HK-2 (cell line): Measurements from ENCODE around the gene NECTIN4.
A peak's percentile ranks its signal among the peaks of the same experiment; 100 is the strongest.
"Not testable (repeated sequence)": the region's sequence is repeated elsewhere in the genome, so short reads cannot be mapped to it uniquely, and the experiment has no call there.

Experiments
- DNase-seq: peaks from one replicate; pipeline ENCODE4 v3.0.0-alpha.2; 2018; ENCODE audit not compliant: unreplicated experiment

Gene NECTIN4

GRCh38 chr1:161082996-161083747 is 6.2 kb downstream of the NECTIN4 start:
- peak; percentile 83 for DNase-seq

- no peak for DNase-seq
Measured at GRCh38 chr1:161082483-161082882, 6.9 kb downstream of the NECTIN4 start.

DNA sequence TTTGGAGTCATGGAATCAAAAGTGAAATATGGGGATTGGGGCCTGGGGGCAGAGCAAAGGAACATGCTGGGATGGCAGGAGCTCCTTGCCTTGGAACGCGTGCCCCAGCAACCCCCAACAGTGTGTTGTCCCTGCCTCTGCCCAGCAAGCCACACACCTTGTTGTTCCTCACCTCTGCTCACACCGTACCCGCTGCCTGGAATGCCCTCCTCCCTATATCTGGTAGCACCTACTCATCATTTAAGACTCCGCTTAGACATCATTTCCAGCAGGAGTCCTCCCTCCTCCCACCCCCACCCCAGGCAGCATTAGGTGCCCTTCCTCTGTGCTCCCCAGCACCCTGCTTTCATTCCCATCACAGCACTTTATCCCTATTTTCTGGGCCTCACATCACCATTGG is 7.8 kb downstream of the NECTIN4 start:
- DNase-seq, result no peak

- no peak for DNase-seq
Measured at GRCh38 chr1:161080441-161081405, 8.6 kb downstream of the NECTIN4 start.

GRCh38 chr1:161079436-161080110 is 9.8 kb downstream of the NECTIN4 start:
- DNase-seq, result no peak

GRCh38 chr1:161077426-161077825 is 11.9 kb downstream of the NECTIN4 start:
- DNase-seq, result no peak

DNA sequence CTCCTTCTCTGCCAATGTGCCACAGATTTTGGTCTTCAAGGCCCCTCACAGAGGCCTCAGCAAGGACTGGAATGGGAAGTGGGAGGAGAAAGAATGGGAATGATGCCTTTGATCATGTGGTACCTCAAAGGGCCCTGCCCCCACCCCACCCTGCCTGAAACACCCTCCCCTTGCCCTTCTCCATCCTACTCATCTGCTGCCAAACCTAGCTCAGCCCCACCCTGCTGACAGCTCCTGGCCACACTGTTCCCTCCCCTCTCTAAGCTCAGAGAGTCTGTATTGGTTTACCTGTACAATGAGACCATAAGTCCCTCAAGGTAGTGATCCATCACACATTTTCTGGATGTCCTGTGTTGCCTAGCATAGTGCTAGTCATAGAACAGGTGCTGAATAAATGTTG is 12.9 kb downstream of the NECTIN4 start:
- DNase-seq, result no peak

DNA sequence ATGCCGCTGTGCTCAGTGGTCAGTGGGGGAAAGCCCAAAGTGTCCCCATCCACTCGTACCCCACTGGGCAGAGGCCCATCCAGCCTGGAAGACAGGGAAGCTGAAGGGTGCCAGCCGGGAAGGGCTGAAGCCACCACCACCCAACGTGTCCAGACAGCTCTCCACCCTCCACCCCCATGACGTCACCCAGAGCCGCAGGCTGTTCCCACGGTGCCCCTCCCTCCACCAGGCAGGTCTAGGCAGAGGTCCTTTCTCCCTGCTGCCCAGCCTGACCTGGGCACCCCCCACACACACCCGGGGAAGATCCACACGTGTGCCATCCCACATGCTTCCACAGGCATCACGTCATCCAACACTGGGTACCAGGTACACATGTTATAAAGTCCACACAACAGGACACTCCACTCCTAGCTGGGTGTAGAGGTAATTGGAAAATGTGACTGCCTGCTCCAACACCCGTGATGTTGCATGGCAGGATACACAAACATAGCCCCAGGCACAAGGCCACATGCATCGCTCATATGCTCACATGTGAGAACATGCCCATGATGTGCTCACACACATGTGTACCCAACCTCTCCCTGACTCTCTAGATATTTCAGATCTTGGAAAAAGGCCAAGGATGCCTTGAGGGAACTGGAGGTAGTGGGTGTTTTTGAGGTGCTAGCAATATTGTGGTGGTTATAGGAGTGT is 14.5 kb downstream of the NECTIN4 start:
- no peak for DNase-seq

GRCh38 chr1:161073474-161074121 is 15.8 kb downstream of the NECTIN4 start:
- DNase-seq, result no peak

GRCh38 chr1:161072751-161073449 is 16.5 kb downstream of the NECTIN4 start:
- DNase-seq, result no peak

DNA sequence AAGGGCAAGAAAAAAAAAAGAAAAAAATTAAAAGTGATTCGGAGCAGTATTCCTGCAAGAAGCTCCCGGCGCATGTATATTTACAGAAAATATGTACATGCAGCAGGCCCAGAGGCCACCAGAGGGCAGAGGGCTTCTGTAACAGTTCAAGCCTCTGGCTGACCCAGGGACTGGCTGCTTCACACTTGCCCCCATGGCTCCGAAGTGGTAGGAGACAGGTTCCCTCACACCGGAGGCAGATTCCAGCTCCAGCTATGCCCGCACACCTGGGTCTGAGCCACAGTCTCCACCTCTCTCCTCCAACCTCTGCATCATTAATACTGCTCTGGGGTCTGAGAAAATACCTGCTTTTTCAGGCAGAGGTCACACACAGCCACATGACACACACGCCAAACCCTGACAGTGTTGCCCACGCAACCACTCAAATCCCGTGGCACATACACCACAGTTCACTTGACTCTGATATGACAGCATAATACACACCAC is 17.4 kb downstream of the NECTIN4 start:
- peak; percentile 34 for DNase-seq

DNA sequence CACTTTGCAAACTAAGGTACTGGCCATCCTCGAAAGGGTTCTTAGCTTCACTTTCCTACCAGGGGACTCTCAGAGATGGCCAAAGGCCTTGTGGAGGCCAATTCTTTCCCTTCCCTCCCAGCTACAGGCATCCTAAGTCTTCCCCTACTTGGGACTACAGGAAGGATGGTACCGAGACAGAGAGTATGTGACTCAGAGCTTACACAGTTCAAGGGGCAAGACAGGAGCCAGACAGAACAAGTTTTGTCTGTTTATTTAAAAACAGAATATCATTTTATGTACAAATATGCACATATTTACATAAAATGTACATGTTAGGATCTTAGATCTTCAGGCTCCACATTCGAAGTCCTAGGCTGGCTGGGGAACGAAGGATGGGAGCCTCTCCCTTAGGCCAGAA is 18.6 kb downstream of the NECTIN4 start:
- no peak for DNase-seq

DNA sequence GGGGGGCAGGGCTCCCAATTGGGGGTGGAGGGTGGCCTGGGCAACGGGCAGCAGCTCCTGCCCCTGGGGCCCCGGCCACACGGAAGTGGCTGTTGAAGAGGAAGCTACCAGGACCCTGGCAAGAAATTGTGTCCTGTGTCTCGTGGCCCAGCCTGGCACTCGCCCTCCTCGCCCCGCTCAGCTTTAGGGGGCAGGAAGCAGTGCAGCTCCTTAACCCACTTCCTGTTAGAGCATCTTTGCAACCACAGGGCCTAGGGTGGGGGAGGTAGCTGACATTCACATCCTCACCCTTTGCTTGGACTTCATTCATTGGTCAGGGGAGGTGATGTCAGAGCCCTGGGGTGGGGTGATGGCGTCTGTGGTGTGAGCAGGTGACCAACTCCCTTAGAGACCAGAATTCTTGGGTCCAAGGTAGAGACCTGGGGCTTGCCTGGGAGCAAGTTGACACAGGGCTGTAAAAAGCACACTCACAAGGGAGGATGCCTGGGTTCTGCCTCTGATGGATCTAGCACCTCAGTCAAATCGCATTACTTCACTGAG is 19.6 kb downstream of the NECTIN4 start, which contains the start of gene ARHGAP30:
Gene ARHGAP30, minus strand, starts transcription at position 161 of the 540 bp plus-strand sequence. CDS start 267 bp downstream, outside the sequence.
- no peak for DNase-seq

DNA sequence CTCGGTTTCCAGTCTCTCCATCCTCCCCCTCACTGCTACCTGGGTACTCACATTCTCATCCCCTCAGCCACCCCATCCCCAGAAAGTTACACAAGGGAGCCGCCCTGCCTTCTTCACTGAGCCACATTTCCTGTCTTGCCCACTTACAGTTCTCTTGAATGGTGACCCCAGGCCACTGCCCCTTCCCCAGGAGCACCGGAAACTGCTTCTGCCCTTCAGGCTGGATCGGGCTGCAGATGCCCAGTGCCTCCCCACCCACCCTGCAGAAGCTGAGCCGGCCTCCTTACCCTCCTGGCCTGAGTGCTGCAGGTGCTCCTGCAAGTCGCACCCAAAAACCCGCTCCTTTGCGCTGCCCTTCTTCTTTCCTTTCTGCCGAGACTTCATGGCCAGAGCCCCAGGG is 20.1 kb downstream of the NECTIN4 start:
- no peak for DNase-seq

DNA sequence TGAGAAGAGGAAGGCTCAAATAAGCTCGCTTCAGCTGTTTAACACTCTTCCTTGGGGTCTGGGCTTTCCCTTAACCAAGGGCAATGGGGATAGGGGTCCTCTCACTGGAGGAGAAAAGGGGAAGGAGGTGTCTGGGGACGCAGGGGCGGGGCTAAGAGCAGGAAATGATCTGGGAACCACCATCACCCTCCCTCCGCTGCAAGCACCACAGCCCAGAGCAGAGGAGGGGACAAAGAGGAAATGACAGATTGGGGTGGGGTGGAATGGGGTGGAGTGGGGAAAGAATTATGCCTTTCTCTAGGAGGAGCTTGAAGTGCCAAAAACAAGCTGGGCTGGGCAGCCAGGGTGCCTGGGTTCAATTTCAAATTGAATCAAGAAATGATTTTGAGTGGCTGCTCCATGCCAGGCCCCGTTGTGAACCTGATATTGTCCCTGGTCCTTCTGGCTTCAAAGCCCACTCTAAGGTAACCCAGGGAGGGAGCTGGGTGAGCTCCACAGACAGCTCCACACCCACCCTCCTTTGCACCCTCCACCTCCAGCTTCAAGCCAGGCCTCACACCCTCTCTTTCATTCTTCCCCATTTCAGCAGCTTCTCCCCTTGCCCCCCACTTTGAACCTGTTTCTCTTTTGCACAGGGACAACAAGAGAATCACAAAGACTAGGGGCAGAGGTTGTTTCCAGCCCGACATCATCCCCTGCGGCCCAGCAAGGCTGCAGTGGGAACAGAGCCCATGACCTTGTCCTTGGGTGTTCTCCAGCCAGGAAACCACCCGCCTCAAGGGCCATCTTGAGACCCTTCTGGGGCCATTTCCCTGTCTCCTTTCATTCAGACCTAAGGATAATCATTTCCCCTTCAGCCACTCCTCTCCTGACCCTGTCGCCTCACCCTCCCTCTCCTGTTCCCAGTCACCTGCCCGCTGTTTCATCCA is 20.8 kb downstream of the NECTIN4 start:
- no peak for DNase-seq

- no peak for DNase-seq
Measured at GRCh38 chr1:161066694-161067093, 22.7 kb downstream of the NECTIN4 start.

DNA sequence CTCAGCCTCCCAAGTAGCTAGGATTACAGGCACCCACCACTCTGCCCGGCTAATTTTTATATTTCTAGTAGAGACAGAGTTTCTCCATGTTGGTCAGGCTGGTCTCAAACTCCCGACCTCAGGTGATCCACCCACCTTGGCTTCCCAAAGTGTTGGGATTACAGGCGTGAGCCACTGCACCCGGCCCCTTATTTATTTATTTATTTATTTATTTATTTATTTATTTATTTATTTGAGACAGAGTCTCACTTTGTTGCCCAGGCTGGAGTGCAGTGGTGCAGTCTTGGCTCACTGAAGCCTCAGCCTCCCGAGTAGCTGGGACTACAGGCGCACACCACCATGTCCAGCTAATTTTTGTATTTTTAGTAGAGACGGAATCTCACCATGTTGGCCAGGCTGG is 23.7 kb downstream of the NECTIN4 start:
- DNase-seq, result not testable (repeated sequence)

- DNase-seq, result not testable (repeated sequence)
Measured at GRCh38 chr1:161063936-161064335, 25.4 kb downstream of the NECTIN4 start.

- no peak for DNase-seq
Measured at GRCh38 chr1:161061419-161061818, 27.9 kb downstream of the NECTIN4 start.
